Neutrophil (primary cell): ENCODE data around the gene TAS2R50.

Experiments used
- H3K27ac ChIP-seq: fragments of 200-600 bp; sonication (generic); 2 replicates; pipeline ENCODE4 v1.5.1; 2016; ENCODE audit warnings: mild to moderate bottlenecking, moderate library complexity
- H3K27me3 ChIP-seq: fragments of 200-600 bp; sonication (generic); 2 replicates; pipeline ENCODE4 v1.6.0; 2016; ENCODE audit warnings: mild to moderate bottlenecking
- H3K36me3 ChIP-seq: fragments of 200-600 bp; sonication (generic); 2 replicates; pipeline ENCODE4 v1.5.1; 2017
- H3K4me1 ChIP-seq, 2 experiments: fragments of 200-600 bp in 1 of 2; sonication (generic) in 1 of 2; 1 replicate in 1 of 2; 2 replicates in 1 of 2; pipeline versions ENCODE4 v1.5.1 to v1.6.1; 2013 to 2016; ENCODE audit warnings: low read depth in 1 of 2, low read length in 1 of 2, mild to moderate bottlenecking in 1 of 2, moderate library complexity in 1 of 2; ENCODE audit not compliant: control insufficient read depth in 1 of 2, insufficient read depth in 1 of 2
- H3K4me3 ChIP-seq, 2 experiments: fragments of 200-600 bp in 1 of 2; sonication (generic) in 1 of 2; 1 replicate in 1 of 2; 2 replicates in 1 of 2; pipeline ENCODE4 v1.5.1; 2013 to 2016; ENCODE audit warnings: low read depth in 1 of 2, low read length in 1 of 2, mild to moderate bottlenecking in 1 of 2, moderate library complexity in 1 of 2
- H3K9me3 ChIP-seq: fragments of 200-600 bp; sonication (generic); 2 replicates; pipeline ENCODE4 v1.5.1; 2016
- CTCF ChIP-seq: fragments of 200-600 bp; sonication (generic); IDR thresholded peaks from 2 replicates; pipeline ENCODE4 v1.5.1; 2016; ENCODE audit warnings: antibody characterized with exemption

Gene TAS2R50

GRCh38 chr12:10965476-10965875, 21.2 kb downstream of the TAS2R50 start:
- Histone ChIP-seq H3K4me1 (no peaks in the 10 kb centered on the region), H3K36me3 (no peaks in the 10 kb centered on the region), H3K27ac (no peak overlapping the region), H3K4me3 (no peak overlapping the region), H3K27me3 (no peaks in the 10 kb centered on the region), H3K9me3 (no peaks in the 10 kb centered on the region)
- TF ChIP-seq CTCF, result no peak

- Histone ChIP-seq H3K4me3 (no peak overlapping the region), H3K4me1 (no peaks in the 10 kb centered on the region), H3K36me3 (no peaks in the 10 kb centered on the region), H3K27ac (no peak overlapping the region), H3K27me3 (no peaks in the 10 kb centered on the region), H3K9me3 (no peaks in the 10 kb centered on the region)
- no peak for TF ChIP-seq CTCF
These were observed 26.5 kb downstream of the TAS2R50 start for GRCh38 chr12:10960211-10960610.

GRCh38 chr12:10959804-10960203, 26.9 kb downstream of the TAS2R50 start:
- Histone ChIP-seq H3K36me3 (no peaks in the 10 kb centered on the region), H3K4me1 (no peaks in the 10 kb centered on the region), H3K27me3 (no peaks in the 10 kb centered on the region), H3K27ac (no peak overlapping the region), H3K4me3 (no peak overlapping the region), H3K9me3 (no peaks in the 10 kb centered on the region)
- no peak for TF ChIP-seq CTCF

GRCh38 chr12:10957741-10958140, 29.0 kb downstream of the TAS2R50 start:
- no peak for TF ChIP-seq CTCF
- no peaks in the 10 kb centered on the region for H3K27me3 ChIP-seq
- H3K9me3 ChIP-seq, result no peaks in the 10 kb centered on the region

GRCh38 chr12:10956085-10956484, 30.6 kb downstream of the TAS2R50 start:
- Histone ChIP-seq H3K9me3 (no peaks in the 10 kb centered on the region), H3K27ac (no peak overlapping the region), H3K27me3 (no peaks in the 10 kb centered on the region), H3K36me3 (no peaks in the 10 kb centered on the region), H3K4me3 (no peak overlapping the region), H3K4me1 (no peaks in the 10 kb centered on the region)
- no peak for TF ChIP-seq CTCF

More at GRCh38 chr12:10957741-10958140, 29.0 kb downstream of the TAS2R50 start:
- Histone ChIP-seq H3K4me3 (no peak overlapping the region), H3K4me1 (no peaks in the 10 kb centered on the region), H3K36me3 (no peaks in the 10 kb centered on the region), H3K27ac (no peak overlapping the region)

- Histone ChIP-seq H3K4me3 (no peak overlapping the region), H3K9me3 (peaks cover 5% of the 10 kb centered on the region), H3K4me1 (no peaks in the 10 kb centered on the region), H3K27ac (no peak overlapping the region), H3K36me3 (no peaks in the 10 kb centered on the region), H3K27me3 (no peaks in the 10 kb centered on the region)
- TF ChIP-seq CTCF, result no peak
These were observed 34.1 kb downstream of the TAS2R50 start for GRCh38 chr12:10952645-10953044.
